HG02840 (cell line): ENCODE data around the gene STPG2.
"Not testable (repeated sequence)": the region's sequence is repeated elsewhere in the genome, so short reads cannot be mapped to it uniquely, and the experiment has no call there.

Source experiments
- ATAC-seq: cut with Tn5 transposase; IDR thresholded peaks from one replicate; pipeline ENCODE4 v1.9.1; 2021; ENCODE audit warnings: mild to moderate bottlenecking, moderate library complexity, moderate number of reproducible peaks; ENCODE audit not compliant: unreplicated experiment, low FRiP score

The STPG2 gene

DNA sequence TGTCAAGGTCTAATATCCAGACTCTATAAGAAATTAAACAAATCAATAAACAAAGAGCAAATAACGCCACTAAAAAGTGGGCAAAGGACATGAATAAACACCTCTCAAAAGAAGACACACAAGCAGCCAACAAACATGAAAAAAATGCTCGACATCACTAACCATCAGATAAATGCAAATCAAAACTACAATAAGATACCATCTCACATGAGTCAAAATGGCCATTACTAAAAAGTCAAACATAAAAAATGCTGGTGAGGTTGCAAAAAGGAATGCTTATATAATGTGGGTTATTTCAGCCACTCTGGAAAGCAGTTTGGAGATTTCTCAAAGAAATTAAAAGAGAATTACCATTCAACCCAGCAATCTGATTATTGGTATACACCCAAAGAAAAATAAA lies 481.1 kb downstream of the STPG2 start:
- ATAC-seq: no peak

DNA sequence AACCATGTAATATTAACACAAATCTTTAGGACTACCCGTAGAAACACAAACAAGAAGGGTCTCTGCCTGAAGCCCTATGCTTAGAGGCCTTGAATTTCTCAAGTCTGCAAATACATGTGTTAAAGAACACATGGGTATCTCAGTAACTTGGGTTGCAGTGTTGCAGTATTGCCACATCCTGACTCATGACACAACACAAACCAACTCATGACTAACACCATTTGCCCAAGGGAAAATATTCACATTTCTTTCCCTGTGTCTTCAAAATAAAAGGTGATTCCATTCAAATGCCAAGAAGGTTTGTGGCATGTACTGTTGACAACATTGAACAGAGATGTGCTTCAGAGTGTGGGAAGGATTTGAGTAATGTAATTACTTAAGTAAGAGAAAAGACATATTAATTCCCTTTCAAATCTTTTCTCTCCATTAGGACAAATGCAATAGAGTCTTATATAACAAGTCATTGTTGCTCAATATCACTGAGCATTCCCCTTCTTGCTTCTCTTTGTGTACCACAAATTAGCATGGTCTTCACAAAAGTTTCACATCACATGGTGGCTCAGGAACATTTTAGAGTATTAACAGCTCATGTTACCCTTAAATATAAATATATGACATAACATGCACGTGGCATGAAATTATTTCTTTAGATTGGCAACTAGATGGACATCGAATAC lies 487.1 kb downstream of the STPG2 start:
- no peak for ATAC-seq

DNA sequence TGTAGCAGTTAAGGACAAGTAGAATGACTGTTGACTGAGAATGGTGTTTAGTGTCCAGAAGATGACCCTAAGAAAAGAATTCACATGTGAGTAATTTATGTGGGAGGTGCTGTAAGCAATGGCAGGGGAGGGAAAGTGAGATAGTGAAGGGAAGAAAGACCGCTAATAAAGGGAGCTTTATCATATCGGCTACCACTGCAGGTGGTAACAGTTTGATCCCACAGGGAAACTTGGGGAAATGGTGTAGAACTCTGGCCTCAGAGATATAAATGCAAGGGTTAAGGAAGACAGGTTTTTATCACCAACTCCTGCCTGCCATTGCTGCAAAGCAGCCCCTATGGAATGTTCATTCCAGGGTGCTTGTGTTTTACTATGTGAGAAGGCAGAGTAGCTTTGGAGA lies 489.6 kb downstream of the STPG2 start:
- ATAC-seq: no peak

DNA sequence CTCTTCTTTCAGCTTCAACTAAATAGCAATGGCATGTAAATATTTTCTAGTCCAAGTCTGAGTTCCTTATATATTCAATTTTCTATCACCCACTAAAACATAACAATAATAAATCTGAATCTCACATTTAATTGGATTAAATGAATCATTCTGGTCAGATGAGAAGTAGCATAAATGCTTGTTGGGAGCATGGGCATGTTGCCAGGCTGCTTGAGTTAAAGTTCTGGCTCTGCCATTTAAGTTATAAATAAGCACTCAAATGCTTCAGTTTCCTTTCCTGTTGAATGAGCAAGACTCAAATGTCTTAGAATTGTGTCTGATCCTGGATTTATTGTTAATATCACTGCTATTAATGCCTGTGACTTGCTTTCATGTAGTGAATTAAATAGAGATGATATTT lies 496.3 kb downstream of the STPG2 start:
- ATAC-seq: no peak

DNA sequence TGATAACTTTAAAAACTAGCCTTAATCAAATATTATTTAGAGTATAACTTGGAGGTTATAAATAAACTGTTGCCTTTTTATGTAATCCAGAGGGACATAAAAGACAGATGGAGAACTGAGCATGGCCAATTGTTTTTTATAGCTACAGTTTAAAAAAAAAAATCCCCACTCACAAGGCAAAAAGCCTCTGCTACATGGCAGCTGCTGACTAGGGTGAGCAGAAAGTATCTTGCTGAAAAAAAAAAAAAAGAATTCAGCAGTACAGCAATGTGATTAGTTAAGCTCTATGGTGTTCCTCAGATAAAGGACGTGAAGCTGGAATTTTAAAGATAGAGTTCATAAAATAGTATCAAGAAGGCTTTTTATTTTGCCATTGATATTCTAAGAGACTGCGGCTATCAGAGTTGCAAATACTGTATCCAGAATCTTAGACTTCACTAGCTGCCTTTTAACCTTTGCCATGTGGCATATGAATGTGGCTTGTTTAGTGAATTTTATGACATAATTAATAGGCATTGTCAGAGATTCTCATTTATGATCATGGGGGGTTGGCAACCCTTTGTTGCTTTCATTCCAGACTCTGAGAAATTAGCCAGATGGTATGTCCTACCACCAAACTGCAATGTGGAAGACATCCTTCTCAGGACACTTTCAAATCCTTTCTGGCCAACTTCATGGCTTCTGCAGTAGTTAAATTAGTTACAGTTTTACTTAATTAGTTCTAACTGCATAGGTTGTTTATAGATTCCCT lies 498.0 kb downstream of the STPG2 start:
- ATAC-seq: no peak

DNA sequence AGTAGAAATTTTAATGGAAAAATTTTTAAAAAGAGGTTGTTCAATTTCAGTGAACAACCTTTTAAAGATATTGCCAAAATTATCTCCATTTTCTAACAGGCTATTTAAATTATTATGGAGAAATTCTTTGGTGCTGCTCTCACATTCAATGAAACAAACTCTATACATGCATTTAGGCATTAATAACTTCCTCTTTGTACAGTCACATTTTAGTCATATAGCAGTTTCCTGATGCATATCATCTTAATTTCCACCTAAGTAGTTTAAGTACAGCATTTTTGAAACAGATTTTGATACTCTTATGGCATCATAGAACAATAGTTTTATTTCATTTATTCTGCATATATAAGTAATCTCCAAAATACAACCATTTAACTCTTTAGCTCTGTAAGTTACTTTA lies 500.1 kb downstream of the STPG2 start:
- ATAC-seq: no peak

DNA sequence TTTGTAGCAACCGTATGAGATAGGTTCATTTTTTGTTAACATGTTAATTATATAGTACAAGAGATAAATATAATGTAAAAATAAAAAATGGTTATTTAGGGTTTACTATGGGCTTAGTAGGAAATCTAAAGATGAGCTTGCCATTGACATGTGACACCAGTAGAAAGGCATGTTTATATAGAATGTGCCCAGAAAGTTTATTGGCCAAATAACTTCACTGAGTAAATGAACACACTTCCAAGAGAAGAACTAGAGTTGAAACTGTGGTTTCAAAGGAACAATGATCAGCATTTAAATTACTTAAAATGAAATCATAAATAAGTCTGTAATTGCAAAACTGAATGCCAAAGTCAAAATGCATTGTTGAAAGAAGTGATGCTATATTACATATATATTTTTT lies 503.3 kb downstream of the STPG2 start:
- ATAC-seq: no peak

DNA sequence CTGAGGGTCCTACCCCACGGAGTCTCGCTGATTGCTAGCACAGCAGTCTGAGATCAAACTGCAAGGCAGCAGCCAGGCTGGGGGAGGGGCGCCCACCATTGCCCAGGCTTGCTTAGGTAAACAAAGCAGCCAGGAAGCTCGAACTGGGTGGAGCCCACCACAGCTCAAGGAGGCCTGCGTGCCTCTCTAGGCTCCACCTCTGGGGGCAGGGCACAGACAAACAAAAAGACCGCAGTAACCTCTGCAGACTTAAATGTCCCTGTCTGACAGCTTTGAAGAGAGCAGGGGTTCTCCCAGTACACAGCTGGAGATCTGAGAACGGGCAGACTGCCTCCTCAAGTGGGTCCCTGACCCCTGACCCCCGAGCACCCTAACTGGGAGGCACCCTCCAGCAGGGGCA lies 509.4 kb downstream of the STPG2 start:
- not testable (repeated sequence) for ATAC-seq

DNA sequence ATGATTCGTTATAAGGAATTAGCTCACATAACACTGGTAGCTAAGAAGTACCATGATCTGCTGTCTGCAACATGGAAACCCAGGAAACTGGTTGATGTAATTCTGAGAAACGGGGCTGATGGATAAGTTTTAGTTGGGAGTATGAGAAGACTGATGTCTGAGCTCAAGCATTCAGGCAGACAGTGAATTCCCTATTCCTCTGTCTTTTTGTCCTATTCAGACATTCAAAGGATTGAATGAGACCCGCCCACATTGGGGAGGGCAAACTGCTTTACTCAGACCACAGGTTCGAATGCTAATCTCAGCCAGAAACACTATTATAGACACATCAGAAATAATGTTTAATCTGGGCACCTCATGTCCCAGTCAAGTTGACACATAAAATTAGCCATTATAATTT lies 515.5 kb downstream of the STPG2 start:
- no peak for ATAC-seq

DNA sequence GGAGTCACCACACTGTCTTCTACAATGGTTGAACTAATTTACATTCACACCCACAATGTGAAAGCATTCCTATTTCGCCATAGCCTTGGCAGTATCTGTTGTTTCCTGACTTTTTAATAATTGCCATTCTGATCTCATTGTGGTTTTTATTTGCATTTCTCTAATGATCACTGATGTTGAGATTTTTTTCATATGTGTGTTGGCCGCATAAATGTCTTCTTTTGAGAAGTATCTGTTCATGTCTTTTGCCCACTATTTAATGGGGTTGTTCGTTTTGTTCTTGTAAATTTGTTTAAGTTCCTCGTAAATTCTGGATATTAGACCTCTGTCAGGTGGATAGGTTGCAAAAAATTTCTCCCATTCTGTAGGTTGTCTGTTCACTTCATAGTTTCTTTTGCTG lies 519.1 kb downstream of the STPG2 start:
- no peak for ATAC-seq

DNA sequence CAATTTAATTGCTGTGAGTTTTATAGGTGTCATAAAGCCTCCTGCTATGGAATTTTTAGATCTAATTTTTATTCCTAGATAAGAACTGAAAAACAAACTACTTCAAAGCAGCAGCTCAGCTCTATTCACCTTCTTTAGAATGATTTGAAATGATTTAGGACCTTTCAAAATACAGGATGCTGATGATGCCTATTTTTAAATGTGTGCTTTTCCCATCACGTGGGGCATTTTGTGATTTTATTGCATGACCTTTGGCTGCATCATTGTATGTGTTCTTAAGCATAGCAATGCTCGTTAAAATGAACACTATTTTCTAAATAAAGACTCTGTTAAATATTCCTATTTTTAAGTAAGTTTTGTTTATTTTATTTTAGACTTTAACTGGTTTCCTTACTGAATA lies 537.3 kb downstream of the STPG2 start:
- ATAC-seq: no peak

DNA sequence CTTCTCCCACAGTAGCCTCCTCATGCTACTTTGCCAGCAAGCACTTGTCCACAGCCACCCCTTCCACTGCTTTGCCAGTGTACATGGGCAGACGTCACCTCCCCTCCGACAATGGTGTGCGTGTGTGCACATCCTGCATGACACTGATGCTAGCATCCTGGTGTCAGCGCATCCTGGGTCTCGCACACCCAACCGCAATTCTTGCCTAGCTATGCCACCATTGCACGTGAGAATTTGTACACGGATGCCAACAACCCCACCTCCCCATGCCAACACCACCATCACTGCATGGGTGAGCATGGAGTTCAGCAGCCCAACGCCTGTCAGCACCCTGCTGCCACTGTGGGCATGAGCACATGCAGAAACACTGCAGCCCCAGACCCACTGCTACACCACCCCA lies 550.0 kb downstream of the STPG2 start:
- ATAC-seq: no peak

DNA sequence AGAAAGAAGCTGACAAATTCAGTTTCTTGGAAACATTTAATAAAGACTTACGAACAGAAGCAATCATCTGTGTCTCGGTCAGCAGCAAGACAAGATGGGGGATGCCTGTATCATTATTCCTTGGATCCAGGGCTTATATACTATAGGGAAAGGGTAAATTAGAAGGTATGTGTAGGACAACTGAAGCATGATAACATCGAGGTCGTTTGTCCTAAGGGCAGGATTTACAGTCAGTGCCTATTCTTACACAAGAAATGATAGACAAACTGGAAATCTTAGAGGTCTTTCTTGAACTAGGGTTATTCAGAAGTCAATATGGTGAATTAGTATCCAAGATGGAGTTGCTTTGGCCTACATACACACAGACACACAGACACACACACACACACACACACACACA lies 553.0 kb downstream of the STPG2 start:
- no peak for ATAC-seq

DNA sequence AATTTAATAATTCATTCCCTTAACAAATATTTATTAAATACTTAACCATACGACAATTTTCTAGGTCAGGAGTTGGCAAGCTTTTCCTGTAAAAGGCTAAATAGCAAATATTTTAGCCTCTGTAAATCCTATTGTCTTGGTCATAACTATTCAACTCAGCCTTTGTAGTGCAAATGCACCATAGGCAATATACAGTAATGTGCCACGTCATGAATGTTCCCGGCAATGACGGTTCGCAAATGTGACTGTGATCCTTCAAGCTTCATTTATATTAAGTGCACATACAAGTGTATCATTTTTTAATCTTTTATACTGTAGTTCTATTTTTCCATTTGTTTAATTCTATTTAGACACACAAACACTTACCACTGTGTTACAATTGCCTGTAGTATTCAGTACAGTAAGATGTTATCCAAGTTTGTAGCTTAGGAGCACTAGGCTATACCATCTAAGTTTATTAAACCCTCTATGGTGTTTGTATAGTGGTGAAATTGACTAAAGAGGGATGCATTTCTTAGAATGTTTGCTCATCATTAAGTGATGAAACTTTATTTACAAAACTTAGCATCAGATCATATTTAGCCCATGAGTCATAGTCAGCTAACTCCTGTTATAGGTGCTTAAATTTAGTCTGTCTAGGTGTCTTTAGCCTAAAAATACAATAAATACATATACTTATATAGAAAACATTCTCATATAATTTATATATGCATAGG lies 553.6 kb downstream of the STPG2 start:
- ATAC-seq: no peak

DNA sequence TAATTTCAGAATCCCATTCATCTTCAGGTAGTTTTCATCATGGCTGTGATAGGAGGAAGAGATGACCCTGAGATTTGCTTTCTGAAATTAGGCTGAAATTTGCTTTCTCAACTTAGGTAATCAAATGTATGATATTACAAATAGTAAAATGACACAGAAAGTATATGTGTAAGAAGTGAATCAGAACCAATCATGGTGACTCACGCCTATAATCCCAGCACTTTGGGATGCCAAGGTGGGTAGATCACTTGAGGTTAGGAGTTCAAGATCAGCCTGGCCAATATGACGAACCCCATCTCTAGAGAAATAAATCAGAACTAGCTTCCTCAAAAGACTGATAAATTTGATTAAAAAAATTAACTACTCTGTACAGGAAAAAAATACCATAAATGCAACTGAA lies 555.4 kb downstream of the STPG2 start:
- ATAC-seq: no peak

DNA sequence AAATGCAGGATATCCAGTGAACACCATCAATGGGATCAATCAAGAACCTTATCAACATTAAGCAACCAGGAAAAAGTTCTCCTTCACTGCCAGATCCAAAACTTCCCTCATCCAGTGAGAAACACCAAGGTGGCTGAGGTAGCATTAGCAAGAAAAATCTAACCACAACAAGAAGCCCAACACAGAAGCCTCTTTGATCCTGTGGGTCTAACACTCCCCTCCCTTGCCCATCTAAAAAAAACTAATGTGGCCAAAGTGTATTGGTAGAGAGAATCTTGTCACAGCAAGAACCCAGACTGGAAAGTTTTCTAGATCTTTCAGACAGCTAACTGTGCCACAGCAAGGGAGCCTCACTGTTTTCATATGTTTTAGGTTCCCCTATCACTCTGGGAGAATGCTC lies 558.0 kb downstream of the STPG2 start:
- no peak for ATAC-seq

DNA sequence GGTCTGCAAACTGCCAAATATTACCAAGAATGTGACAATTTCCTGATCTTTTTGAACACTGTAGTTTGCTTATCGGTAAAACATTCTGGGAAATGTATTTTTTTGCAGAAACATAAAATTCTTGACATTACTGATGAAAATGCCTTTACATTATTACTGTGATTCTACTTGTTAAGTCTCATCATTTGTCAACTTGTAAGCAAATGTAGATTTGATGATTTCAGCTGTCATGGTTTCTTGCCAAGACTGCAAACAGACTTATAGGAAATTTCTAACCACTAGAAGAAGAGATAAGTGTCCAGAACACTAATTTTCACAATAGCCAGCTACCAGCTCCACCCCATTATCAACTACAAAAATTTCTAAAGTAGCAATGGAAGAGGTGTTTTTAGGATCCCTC lies 560.4 kb downstream of the STPG2 start:
- ATAC-seq: no peak

DNA sequence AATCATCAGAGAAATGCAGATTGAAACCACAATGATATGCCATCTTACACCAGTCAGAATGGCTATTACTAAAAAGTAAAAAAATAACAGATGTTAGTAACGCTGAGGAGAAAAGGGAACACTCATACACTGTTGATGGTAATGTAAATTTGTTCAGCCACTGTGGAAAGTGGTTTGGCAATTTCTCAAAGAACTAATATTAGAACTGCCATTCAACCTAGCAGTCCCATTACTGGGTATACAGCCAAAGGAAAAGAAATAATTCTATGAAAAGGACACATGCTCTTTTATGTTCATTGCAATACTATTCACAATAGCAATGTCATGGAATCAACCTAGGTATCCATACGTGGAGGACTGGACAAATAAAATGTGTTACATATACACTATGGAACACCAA lies 566.3 kb downstream of the STPG2 start:
- no peak for ATAC-seq

DNA sequence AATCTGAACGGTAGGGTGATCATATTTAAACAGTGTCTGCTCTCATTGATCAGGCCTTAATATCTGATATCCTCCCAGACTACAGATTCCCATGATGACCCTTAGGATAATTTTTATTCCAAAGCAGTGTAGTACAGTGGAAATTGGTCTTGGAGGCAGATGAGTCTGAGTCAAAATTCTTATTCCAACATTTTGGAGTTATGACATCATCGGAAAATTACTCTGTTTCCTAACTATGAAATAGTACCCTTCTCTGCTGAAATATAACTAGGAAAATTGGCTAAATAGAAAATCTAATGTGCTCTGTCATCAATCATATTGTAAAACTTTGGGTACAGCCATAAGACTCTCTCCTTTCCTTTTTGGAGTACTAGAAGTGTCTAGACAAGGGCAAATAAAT lies 583.3 kb downstream of the STPG2 start:
- ATAC-seq: no peak

DNA sequence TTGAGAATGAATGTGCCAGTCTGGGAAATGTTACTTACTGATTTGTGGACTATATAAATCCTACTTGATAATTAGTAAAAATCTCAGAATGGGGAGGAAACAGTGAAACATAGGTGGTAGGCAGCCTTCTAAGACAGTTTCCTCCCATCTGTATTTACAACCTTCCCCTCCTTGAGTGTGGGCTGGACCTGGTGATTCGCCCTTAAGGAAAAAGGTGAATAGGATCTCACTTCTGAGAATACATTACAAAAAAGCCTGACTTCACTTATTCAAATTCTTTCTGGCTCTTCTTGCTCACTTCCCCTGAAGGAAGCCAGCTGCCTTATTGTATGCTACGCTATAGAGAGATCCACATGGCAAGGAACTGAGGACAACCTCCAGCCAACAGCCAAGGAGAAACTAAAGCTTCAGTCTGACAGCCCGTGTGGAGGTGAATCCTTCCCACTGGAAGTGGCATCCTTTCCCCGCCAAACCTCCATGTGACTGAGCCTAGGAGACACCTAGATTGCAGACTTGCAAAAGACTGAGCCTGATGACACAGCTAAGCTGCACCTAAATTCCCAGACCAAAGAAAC lies 585.0 kb downstream of the STPG2 start:
- no peak for ATAC-seq

DNA sequence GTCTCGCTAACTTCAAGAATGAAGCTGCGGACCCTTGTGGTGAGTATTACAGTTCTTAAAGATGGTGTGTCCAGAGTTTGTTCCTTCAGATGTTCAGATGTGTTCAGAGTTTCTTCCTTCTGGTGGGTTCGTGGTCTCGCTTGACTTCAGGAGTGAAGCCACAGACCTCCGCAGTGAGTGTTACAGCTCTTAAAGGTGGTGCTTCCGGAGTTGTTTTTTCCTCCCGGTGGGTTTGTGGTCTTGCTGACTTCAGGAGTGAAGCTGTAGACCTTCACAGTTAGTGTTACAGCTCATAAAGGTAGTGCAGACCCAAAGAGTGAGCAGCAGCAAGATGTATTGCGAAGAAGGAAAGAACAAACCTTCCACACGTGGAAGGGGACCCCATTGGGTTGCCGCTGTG lies 592.6 kb downstream of the STPG2 start:
- not testable (repeated sequence) for ATAC-seq
